HL-60/S4 treated with phorbol 12-myristate 13-acetate at 8.2 ng/mL for 4 days and 3 days (cell line): ENCODE data around the gene SCPEP1.
"Not testable (repeated sequence)": the region's sequence is repeated elsewhere in the genome, so short reads cannot be mapped to it uniquely, and the experiment has no call there.

Experiments used
- in situ Hi-C: fragments of 300-500 bp; cut with MboI; formaldehyde crosslinking; loops from 2 replicates; pipeline ENCODE4 v1.15.0; 2022; ENCODE audit warnings: low sequenced_read_pairs

SCPEP1 gene

GRCh38 chr17:56965241-56965640, 12.7 kb upstream of the SCPEP1 start:
- in situ Hi-C loops, result not testable (repeated sequence)

- in situ Hi-C loops, result not testable (repeated sequence)
These were observed 12.2 kb upstream of the SCPEP1 start for GRCh38 chr17:56965681-56966080.

- in situ Hi-C loops, result no loop called here
These were observed 11.6 kb upstream of the SCPEP1 start for GRCh38 chr17:56966338-56966737.

GRCh38 chr17:56970974-56971373, 7.0 kb upstream of the SCPEP1 start:
- in situ Hi-C loops, result no loop called here

GRCh38 chr17:56972111-56972730, 5.7 kb upstream of the SCPEP1 start:
- in situ Hi-C loops, result no loop called here

GRCh38 chr17:56973520-56973919, 4.4 kb upstream of the SCPEP1 start:
- in situ Hi-C loops, result no loop called here

- in situ Hi-C loops, result no loop called here
These were observed 3.9 kb upstream of the SCPEP1 start for GRCh38 chr17:56974055-56974454.

GRCh38 chr17:56975656-56976055, 2.3 kb upstream of the SCPEP1 start:
- in situ Hi-C loops, result no loop called here

- in situ Hi-C loops, result no loop called here
These were observed 856 bp upstream of the SCPEP1 start for GRCh38 chr17:56976941-56977608.

- in situ Hi-C loops, result no loop called here
These were observed 635 bp downstream of the SCPEP1 start for GRCh38 chr17:56978441-56979090.

- in situ Hi-C loops, result no loop called here
These were observed 1.2 kb downstream of the SCPEP1 start for GRCh38 chr17:56979091-56979480.

GRCh38 chr17:56980526-56980925, 2.6 kb downstream of the SCPEP1 start:
- in situ Hi-C loops, result not testable (repeated sequence)

- in situ Hi-C loops, result no loop called here
These were observed 4.4 kb downstream of the SCPEP1 start for GRCh38 chr17:56982312-56982711.

GRCh38 chr17:56983366-56983765, 5.4 kb downstream of the SCPEP1 start:
- in situ Hi-C loops, result no loop called here

- in situ Hi-C loops, result no loop called here
These were observed 7.6 kb downstream of the SCPEP1 start for GRCh38 chr17:56985371-56986162.

GRCh38 chr17:56987283-56987834, 9.4 kb downstream of the SCPEP1 start:
- in situ Hi-C loops, result no loop called here

- in situ Hi-C loops, result no loop called here
These were observed 11.1 kb downstream of the SCPEP1 start for GRCh38 chr17:56988901-56989572.

- in situ Hi-C loops, result no loop called here
These were observed 14.4 kb downstream of the SCPEP1 start for GRCh38 chr17:56992364-56992763.

GRCh38 chr17:56994009-56994792, 16.3 kb downstream of the SCPEP1 start:
- in situ Hi-C loops, result no loop called here

- in situ Hi-C loops, result no loop called here
These were observed 17.8 kb downstream of the SCPEP1 start for GRCh38 chr17:56995766-56996165.
